GM23248 (cell line): ENCODE data around the gene MORN1.

Experiments
- EZH2 ChIP-seq: fragments of 200-600 bp; sonication (generic); IDR thresholded peaks from 2 replicates; pipeline ENCODE4 v1.6.1; 2018; ENCODE audit warnings: antibody characterized with exemption, mild to moderate bottlenecking; ENCODE audit not compliant: insufficient read depth, poor library complexity, severe bottlenecking
- EZH2phosphoT487 ChIP-seq: fragments of 200-600 bp; sonication (generic); IDR thresholded peaks from 2 replicates; pipeline ENCODE4 v1.6.1; 2018; ENCODE audit warnings: antibody characterized with exemption, moderate library complexity, mild to moderate bottlenecking, low read depth; ENCODE audit not compliant: insufficient read depth

- TF ChIP-seq EZH2 (no peak), EZH2phosphoT487 (no peak)
These were observed 35.7 kb downstream of the MORN1 start for GRCh38 chr1:2355373-2356261.
